Measurements from ENCODE around the gene AKR1C2.
"Not testable (repeated sequence)": the region's sequence is repeated elsewhere in the genome, so short reads cannot be mapped to it uniquely, and the experiment has no call there.

AKR1C2 gene

DNA sequence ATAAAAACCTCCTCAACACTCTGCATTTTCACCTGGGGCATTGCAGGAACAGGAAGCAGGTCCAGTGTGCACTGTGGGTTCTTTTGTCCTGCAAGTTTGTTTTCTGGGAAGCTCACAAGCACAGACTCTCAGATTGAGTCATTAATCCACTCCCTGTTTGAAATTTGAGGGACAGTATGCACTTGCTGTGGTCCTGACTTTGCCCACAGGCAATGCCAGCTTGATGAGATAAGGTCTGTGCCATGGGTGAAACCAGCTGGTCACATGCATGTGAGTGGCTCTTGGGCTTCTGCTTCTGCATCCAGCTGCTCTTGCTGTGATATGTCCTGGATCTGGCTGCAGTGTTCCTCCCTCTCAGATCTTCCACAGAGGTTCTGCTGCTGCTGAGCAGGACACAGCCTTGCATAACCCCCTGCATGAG is 21.8 kb upstream of the AKR1C2 start:
- not testable (repeated sequence) for DNase-seq

- no peak for DNase-seq
Measured at GRCh38 chr10:5023177-5023805, 19.6 kb upstream of the AKR1C2 start.

DNA sequence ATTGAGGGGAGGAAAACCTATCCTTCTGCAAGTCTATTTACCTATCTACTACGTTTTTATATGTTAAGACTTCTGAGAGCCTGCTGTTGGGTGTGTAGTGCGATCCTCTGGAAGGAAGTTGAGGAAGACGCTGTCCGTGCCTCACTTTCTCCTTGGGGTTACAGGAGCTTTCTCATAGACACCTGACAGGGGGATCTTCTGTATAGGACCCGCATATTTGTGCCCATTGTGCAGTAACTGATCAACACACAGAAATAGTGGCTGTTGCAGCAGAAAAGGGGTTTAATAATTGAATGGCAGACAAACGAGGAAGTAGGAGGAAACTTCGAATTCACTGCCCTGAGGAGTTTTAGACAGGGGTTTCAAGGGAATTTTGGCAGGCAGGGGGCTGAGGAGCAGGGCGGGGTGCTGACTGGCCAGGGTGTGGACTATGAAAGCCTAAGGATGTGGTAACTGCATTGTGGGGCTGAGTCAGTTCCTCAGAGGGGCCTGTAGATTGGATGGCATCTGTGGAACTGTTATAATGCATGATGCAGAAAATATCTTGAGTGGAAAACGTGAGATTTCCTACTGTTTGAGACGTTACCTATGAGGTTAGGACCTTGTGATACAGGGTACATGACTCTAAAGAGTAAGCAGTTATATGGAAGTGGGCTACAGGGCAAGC is 18.1 kb upstream of the AKR1C2 start:
- not testable (repeated sequence) for DNase-seq

GRCh38 chr10:5019770-5020612 is 16.3 kb upstream of the AKR1C2 start:
- DNase-seq = not testable (repeated sequence)

DNA sequence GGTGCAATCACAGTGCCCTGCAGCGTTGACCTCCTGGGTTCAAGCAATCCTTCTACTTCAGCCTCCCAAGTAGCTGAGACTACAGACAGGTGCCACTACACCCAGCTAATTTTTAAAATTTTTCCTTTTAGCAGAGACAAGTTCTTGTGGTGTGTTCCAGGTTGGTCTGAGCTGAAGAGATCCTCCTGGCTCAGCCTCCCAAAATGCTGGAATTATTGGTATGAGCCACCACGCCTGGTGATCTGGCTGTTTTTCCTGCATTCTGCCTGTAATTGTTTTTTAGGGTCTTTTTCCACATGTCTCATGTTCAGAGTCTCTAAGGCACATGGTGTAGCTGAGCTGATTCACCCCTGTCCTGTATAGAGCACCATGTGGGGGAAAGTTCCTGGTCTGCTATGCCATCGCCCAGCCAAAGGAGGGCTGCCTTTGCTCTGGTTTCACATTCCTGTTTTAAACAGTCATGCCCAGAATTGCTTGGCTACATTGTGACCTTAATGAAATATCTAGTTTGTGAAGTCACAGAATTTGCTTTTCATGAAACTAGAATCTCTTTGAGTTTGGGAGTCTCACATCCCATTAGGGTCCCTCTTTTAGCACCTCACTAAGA is 15.1 kb upstream of the AKR1C2 start:
- DNase-seq = peak; percentile 23

GRCh38 chr10:5018134-5018533 is 14.5 kb upstream of the AKR1C2 start:
- DNase-seq = peak; percentile 26

GRCh38 chr10:5014936-5015335 is 11.3 kb upstream of the AKR1C2 start:
- DNase-seq = no peak

DNA sequence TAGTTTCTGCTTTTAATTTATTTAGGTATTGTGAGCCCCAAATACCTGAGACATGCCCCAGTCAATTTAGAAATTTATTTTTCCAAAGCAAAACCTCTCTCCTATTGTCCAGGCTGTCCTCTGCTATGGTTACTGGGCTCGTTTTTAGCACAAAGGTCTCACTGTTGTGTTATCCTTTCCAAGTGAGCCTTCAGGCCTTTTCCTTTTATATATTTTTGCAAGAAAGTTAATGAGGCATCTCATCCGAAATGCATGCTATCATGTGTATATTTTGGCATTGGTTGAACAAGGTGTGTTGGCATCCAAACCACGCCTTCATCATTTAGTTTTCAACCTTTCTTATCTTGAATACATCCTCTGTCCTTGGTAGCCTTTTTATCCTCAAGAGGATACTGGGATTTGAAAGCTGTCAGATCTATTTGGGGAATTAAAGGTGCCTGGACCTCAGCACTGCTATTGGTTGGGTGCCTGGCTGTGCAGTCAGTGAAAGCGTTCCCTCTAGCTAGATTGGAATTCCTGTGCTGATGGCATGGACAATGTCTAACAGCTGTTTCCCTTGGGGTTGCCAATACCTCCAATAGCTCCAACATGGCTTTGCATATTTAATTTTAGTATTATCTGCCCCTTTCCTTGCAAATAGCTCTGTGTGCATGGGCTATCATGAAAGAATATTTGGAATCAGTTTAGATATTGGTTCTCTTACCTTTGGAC is 10.7 kb upstream of the AKR1C2 start:
- not testable (repeated sequence) for DNase-seq

DNA sequence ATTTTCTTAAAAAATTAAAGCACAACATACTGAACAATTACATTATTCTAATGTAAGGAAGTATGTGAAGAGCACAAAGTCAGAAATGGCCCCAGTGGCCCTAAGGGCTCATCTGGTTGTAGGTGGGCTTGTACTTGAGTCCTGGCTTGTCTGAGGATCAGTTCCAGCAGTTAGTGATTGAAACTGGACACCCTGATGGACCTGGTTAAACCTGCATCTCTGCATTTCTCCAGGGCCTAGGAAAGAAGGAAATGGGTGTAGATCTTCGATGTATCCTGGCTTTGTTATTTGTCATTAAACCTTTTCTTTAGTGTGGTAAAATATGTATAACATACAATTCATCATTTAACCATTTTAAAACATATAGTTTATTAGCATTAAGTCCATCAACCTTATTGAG is 9.7 kb upstream of the AKR1C2 start:
- DNase-seq = no peak

- DNase-seq = no peak
Measured at GRCh38 chr10:5012595-5012994, 8.9 kb upstream of the AKR1C2 start.

DNA sequence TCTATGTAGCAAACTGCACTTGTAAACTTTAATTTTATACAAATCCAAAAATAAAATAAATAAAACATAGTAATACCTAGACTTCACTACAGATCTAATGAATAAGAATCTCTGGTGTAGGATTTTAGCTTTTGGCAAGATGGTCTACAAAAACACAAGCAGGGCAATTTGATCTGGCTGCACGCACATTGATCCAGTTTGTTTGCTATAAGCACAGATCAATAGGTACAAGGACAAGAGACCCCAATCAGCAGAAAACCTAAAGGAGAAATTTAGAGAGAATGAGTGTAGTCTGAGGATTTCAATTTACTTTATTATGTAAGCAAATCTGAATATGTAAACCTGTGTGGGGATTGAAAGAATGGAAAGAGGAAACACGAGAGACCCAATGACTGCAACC is 7.7 kb upstream of the AKR1C2 start:
- DNase-seq = not testable (repeated sequence)

- not testable (repeated sequence) for DNase-seq
Measured at GRCh38 chr10:5010043-5010442, 6.4 kb upstream of the AKR1C2 start.

GRCh38 chr10:5008857-5009548 is 5.3 kb upstream of the AKR1C2 start:
- DNase-seq = not testable (repeated sequence)

GRCh38 chr10:5004501-5004900 is 844 bp upstream of the AKR1C2 start:
- not testable (repeated sequence) for DNase-seq

DNA sequence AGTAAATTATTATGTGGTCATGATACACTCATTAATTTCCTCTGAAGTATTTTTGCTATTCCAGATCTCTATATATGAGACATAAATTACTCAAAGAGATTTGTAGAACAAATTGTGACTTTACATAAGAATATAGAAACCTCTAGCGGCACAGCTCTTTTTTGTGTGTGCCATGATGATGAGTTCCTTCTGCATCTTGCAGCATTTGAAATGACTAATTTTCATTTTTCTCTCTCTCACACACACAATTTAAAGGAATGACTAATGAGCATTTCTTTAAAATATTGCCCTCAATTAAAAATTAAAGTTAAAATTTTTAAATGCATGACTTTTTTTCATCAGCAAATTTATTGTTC is 351 bp upstream of the AKR1C2 start:
- DNase-seq = not testable (repeated sequence)

DNA sequence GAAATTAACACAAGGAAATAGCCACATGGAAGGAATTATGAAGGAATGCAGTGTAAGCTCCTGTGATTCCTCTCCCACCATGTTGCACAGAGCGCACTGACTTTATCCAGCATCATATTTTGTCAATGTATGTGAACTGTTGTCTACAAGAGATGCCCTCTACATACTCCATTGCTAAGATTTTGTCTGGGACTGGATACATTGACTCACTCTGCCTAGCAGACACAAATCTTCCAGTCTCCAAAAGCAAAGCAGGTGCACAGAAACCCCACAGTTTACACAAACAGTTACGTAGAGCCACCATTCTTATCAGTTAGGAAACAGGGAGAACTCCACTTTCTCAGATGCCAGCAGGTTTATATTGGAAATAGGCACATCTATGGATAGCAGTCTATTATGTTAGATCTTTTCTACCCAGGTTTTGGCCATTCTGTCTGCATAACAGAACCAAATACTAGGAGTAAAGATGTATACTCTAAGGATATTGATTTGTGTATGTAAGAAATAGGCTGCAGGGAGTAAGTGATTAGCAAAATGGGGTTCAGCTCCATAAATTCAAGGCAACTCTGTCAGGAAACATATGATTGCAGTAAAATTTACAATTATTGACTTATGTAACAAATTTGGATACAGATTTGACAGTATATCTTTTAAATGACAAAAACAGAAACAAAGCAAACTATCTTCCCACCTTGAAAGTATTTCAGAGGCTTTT is 1.5 kb downstream of the AKR1C2 start:
- DNase-seq = no peak

DNA sequence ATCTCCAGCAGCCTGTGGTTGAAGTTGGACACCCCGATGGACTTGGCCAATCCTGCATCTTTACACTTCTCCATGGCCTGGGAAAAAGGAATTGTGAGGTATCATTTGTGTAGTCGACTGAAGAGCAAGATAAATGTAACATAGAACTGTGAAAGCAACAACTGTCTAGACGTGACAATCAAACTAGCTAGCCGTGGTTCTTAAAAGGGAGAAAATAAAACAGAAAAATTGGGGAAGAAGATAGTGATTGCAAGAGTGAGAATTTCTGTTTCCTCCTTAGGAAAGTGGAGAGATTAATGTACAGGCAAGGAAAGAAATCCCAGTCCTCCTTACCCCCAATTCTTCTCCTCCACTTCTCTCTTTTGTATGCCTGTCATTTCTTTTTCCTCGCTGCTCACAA is 5.0 kb downstream of the AKR1C2 start:
- DNase-seq = no peak

DNA sequence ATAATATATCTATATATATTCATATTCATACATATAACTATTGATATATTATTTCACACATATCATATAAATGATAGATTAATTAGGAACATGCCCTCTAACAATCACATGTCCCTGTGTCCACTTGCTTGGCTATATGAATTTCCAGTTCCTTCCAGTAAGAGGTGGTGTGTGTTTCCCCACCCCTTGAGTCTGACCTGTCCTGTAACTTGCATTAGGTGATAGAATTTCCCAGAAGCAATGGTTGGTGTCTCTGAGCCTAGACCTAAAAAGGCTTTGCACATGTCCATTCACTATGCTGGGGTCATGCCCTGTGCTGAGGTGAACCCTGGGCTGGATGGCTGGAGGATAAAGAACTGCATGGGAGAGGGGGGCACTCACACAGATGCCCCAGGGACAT is 9.4 kb downstream of the AKR1C2 start:
- not testable (repeated sequence) for DNase-seq

- DNase-seq = not testable (repeated sequence)
Measured at GRCh38 chr10:4992564-4992963, 11.1 kb downstream of the AKR1C2 start.

- not testable (repeated sequence) for DNase-seq
Measured at GRCh38 chr10:4991463-4991862, 12.2 kb downstream of the AKR1C2 start.

DNA sequence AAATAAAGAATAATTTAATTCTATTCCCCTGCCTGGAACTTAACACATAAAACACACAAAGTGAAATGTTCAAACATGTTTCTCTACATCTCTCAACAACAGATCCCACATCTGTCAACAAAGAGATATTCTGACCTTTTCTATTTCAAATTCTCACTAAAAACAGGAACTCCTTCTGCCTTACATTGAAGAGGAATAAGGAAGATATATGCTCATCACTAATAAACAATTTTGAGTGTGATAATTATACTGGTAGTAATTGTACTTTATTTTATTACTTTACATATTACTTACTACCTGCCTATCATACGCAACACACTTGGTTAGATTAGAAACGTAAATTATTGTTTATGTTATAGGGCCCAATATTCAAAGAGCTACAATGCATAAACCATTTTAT is 13.4 kb downstream of the AKR1C2 start:
- DNase-seq = no peak
